HG03045 (cell line): Measurements from ENCODE around the gene KLHL25.
"Not testable (repeated sequence)": the region's sequence is repeated elsewhere in the genome, so short reads cannot be mapped to it uniquely, and the experiment has no call there.

Experiments used
- ATAC-seq: cut with Tn5 transposase; IDR thresholded peaks from one replicate; pipeline ENCODE4 v1.9.1; 2021; ENCODE audit warnings: mild to moderate bottlenecking, moderate library complexity; ENCODE audit not compliant: unreplicated experiment

KLHL25 gene

DNA sequence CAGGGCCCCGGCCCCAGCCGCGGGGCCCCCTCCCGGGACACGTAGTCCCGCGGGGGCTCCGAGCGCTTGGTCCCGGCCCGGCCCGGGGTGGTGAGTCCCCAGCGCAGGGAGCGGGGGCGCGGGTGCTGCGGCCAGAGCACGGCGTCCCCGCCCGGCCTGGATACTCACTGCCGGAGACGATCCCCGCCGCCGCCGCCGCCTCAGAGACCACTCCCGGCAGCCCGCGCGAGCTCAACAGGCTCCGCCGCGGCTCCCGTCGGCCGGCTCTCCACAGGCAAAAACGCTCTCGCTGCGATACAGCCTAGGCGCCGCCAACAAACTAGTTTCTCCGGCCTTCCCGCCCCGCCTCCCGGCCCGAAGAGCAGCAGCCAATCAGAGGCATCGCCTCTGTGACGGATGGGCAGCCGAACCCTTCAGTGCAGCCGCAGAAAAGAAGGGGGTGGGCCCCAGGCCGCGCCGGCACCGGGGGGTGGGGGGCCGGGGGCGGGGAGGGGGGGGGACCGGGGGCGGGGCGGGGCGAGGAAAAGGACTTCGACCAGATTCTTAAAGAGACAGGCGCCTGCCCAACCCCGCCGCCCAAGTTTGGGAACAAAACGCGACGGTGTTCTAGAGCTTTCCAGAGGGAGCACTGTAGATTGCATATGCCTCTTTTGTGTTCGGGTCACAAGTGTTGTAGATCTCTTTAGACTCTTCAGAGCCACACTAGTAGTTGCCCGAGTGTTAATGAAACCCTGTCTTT is at the start of gene KLHL25:
KLHL25 (minus strand) TSS at position 328 of the 739 bp plus-strand sequence. CDS start 25,115 bp downstream, outside the sequence.
- peak; percentile 99 for ATAC-seq

DNA sequence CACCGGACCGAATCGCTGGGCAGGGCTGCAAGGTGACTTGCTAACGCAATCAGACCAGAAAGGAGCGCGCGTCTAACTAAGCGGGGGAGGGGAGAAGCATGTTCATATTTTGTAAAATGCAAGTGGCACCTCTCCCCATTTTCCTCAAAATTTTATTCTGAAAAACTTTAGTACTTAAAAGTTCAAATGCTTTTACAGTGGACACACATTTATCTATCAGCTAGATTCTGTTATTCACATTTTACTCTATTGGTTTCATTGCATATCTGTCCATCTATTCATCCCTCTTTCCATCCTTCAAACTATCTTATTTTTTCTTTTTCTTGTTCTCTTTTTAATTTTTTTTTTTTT is 46.1 kb upstream of the KLHL25 start:
- ATAC-seq, result no peak

DNA sequence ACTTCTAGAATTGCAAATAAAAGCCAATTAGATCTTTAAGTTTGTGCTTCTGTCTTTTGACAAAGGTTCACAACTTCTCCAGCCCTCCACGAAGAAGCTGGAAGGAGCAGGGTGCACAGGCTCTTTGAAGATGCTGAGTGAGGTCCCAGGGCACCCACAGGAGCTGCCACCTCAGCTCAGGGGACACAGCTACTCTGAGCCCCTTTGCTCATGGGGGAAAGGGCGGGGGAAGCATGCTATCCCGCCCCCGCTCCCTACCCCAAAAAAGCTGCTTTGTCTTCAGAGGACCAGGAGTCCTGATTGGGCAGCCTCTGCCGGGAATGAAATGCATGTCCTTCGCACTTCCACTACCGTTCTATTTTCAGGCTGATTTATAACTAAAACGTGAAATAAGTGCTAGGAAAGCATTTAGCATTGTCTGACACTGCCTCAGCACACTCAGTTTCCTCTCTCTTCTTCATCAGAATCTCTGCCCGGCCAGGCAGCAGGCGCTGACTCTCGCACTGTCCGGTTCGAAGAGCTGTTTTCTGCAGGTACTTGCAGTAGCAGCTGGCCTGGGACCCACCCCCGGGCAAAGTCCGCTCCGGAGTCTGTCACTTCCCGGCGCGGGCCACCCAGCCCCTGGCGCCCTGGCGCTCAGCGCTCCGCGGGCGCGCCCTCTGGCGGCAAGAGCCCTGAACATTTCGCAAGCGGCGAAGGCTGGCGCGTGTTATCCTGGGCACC is 45.5 kb upstream of the KLHL25 start:
- peak; percentile 94 for ATAC-seq

- no peak for ATAC-seq
Measured at GRCh38 chr15:85839643-85840042, 44.9 kb upstream of the KLHL25 start.

- ATAC-seq, result no peak
Measured at GRCh38 chr15:85838655-85839054, 43.9 kb upstream of the KLHL25 start.

GRCh38 chr15:85837881-85838280 is 43.2 kb upstream of the KLHL25 start:
- no peak for ATAC-seq

- ATAC-seq, result no peak
Measured at GRCh38 chr15:85837011-85837433, 42.3 kb upstream of the KLHL25 start.

DNA sequence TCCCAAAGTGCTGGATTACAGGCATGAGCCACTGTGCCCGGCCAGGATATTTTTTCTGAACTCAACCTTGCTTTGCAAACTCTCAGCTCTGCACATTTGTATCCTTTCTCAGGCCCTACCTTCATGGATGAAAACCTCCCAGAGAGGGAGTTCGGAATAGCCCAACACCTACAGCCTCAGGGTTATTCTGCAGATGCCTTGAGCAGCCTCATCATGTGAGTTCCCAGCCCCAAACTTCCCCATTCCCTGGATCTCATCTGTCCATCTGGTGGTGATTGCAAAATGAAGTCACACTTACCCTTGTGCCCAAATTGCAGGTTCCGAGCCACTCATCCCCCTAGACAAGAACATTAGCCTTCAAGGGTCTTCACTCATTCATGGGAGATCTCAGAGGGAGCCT is 39.9 kb upstream of the KLHL25 start:
- ATAC-seq, result no peak

DNA sequence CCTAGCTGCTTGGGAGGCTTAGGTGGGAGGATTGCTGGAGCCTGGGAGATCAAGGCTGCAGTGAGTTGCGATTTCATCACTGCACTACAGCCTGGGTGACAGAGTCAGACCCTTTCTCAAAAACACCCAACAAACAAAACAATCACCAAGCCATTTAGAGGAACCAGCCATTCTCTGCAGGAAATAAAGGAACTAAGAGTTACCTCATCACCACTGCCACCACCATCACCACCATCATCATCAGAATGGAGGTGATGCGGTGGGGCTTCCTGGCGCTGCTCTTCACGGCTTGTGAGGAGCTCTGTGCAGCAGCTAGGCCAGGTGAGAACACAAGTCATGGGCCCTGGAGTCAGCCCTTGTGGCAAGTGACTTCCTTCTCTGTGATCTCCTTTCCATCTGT is 37.7 kb upstream of the KLHL25 start:
- no peak for ATAC-seq

DNA sequence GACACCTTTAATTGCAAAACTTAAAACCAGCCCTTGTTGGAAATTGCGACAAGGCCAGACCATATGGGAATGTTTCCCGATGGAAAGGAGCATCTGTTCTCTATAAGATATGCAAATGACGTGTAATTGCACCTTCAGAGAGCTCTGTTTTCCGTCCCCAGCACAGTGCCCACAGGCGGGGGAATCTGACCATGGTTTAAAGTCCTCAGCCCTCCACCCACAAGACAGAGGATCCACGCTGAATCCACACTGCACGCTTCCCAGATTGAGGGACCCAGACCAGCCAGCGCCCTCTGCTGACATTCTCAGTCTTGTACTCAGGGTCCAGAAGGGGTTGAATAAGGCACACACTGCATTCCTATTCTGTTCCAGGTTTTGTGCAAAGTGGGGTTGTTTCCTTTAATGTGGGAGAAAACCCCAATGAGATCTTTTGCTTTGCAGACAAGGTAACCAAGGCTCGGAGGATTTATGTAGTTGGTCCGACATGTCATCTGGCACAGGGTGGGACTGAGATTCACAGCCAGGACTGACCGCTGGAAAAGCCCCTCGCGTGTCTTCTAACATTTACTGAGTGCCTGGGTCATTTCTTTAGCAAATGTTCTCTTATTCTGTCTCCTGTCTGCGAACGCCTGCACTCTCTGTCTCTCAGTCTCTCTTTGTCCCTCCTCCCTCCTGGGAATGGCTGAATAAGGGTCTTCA is 36.8 kb upstream of the KLHL25 start:
- no peak for ATAC-seq

DNA sequence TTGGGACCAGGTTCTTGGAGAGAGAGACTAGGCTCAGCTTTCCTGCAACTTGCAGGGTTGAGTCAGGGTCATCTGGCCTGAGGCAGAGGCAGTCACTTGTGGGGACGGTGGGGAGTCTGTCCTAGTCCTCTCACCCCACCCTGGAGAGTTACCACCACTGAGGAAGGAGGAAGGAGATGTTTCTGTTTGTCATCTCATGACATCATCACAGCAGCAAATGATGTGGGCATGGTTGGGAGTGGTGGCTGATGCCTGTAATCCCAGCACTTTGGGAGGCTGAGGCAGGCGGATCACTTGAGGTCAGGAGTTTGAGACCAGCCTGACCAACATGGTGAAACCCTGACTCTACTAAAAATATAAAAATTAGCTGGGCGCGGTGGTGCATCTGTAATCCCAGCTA is 35.0 kb upstream of the KLHL25 start:
- ATAC-seq, result not testable (repeated sequence)

GRCh38 chr15:85828874-85829273 is 34.1 kb upstream of the KLHL25 start:
- ATAC-seq, result no peak

- ATAC-seq, result no peak
Measured at GRCh38 chr15:85828126-85828525, 33.4 kb upstream of the KLHL25 start.

DNA sequence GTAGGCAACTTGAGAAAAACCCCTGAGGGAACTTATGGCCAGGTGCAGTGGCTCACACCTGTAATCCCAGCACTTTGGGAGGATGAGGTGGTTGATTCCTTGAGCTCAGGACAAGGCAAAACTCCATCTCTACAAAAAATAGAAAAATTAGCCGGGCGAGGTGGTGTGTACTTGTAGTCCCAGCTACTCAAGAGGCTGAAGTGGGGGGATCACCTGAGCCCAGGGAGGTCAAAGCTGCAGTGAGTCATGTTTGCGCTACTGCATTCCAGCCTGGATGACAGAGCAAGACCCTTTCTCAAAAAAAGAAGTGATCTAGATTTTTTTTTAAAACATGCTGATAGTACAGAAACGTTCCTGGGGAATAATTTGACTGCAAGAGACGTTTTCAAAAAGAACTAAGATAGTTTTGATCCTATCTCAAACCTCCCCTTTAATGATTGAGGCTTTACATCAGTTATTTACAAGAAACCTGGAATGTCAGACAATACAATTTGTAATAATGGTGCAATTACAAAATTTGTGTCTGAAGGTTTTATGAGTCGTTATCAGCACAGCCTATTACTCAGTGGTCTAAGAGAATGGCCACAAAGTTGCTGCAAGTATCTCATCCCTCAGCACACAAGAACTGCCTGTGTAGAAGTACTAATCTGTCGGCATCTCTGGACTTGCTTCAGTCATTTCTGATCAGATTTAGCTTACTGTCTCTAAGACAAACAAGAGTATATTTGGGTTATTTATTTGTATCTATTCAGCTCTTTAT is 32.2 kb upstream of the KLHL25 start:
- no peak for ATAC-seq

GRCh38 chr15:85825719-85826118 is 31.0 kb upstream of the KLHL25 start:
- no peak for ATAC-seq

DNA sequence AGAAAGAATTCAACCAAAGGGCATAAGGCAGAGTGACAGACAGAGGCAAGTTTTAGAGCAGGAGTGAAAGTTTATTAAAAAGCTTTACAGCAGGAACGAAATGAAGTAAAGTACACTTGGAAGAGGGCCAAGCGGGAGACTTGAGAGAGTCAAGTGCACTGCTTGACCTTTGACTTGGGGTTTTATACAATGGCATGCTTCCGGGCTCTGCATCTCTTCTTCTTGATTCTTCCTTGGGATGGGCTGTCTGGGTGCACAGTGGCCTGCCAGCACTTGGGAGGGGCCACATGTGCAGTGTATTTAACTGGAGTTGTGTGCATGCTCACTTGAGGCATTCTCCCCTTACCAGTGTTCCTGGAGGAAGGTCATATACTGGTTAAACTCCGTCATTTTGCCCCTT is 30.4 kb upstream of the KLHL25 start:
- no peak for ATAC-seq

GRCh38 chr15:85821545-85821944 is 26.8 kb upstream of the KLHL25 start:
- ATAC-seq, result no peak

DNA sequence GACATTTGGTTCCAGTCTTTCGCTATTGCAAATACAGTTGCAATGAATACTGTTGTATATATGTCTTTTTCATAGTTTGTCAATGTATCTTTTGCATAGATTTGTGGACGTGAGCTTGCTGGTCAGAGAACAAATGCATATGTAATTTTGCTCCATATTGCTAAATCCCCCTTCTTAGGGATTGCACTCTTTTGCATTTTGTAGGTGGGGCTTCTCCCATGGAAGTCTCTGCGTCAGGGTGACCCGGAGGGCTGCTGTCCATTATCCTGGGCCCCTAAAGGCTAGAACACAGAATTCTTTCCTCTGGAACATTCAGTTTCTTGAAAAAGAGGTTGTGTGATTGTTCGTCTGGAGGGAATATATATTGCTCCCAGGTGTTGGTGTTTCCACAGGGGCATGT is 25.2 kb upstream of the KLHL25 start:
- ATAC-seq, result no peak

DNA sequence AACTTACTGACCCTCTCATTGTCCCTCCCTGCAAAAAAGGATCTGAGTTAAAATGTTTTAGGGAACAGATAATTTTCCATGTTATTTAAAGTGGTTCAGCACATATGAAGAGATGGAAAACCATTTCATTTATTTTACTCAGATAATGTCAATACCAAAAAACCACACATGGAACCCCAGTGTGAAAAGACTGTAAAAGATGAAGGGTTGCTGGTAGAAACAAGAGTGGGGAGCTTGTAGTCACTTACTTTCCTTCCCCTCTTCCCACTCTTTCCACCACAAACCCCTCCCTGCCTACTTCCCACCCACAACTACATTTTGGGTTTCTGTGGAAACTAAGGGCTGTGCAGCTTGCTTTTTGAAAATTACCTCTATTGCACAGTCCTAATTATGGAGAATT is 18.5 kb upstream of the KLHL25 start:
- no peak for ATAC-seq

DNA sequence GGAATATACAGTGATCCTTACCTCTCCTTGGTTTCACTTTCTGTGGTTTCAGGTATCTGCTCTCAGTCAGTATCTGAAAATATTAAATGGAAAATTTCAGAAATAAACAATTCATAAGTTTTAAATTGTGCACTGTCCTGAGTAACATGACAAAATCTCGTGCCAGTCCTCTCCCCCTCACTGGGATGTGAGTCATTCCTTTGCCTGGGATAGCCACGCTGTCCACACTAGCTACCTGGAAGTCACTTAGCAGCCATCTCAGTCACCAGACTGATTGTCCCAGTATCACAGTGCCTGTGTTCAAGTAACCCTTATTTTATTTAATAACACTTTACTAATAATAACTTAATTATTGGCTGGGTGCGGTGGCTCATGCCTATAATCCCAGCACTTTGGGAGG is 15.3 kb upstream of the KLHL25 start:
- no peak for ATAC-seq

GRCh38 chr15:85805420-85805819 is 10.7 kb upstream of the KLHL25 start:
- no peak for ATAC-seq
